A549 (cell line): ENCODE results near the gene MYLK2. TPM values are rescaled to one million over a fixed set of nuclear protein-coding genes. Genes with fewer than 3 reads are reported as not detected.
A peak's percentile ranks its signal among the peaks of the same experiment; 100 is the strongest.

Experiments
- ATAC-seq, 2 experiments: fragments of 200-7000 bp in 1 of 2; fragments of >200 bp in 1 of 2; cut with Nextera tagmentation in 1 of 2; cut with Tn5 transposase in 1 of 2; 3 replicates each; pipeline versions ENCODE4 v1.8.0 to v1.9.1; 2018 to 2020; ENCODE audit warnings: mild to moderate bottlenecking in 1 of 2, moderate library complexity in 1 of 2
- CTCF ChIA-PET: fragments of 300-600 bp; sonication (Branson Sonifier 250); formaldehyde crosslinking; extraction: SDS; loops from one replicate; lab custom pipeline; 2021; ENCODE audit warnings: antibody characterized with exemption, inconsistent platforms; lab: Yijun Ruan, JAX
- POLR2A ChIA-PET: fragments of 350-600 bp; formaldehyde crosslinking; extraction: SDS; loops from one replicate; lab custom pipeline; 2021; ENCODE audit warnings: antibody characterized with exemption, inconsistent platforms; lab: Yijun Ruan, JAX
- DNase-seq, 2 experiments: peaks; one replicate each; pipeline versions ENCODE4 v3.0.0 to v3.0.0-alpha.2; 2011 to 2016; ENCODE audit warnings: low read depth in 1 of 2, low spot score in 1 of 2
- FAIRE-seq: peaks from 2 replicates; lab custom pipeline; 2011; peaks lifted over from hg19 to GRCh38; lab: Jason Lieb, UNC
- H3K27ac ChIP-seq, 2 experiments: fragments of >200 bp; sonication (Bioruptor Twin); formaldehyde crosslinking; 3 replicates each; pipeline ENCODE4 v1.5.1; 2016 to 2017
- H3K4me1 ChIP-seq: fragments of >200 bp; sonication (Bioruptor Twin); formaldehyde crosslinking; 3 replicates; pipeline ENCODE4 v1.6.1; 2016
- H3K4me2 ChIP-seq: fragments of >200 bp; sonication (Bioruptor Twin); formaldehyde crosslinking; 3 replicates; pipeline ENCODE4 v1.6.1; 2016
- H3K4me3 ChIP-seq: fragments of >200 bp; sonication (Bioruptor Twin); formaldehyde crosslinking; 3 replicates; pipeline ENCODE4 v1.5.1; 2016
- H3K9me3 ChIP-seq: fragments of >200 bp; sonication (Bioruptor Twin); formaldehyde crosslinking; 3 replicates; pipeline ENCODE4 v1.6.1; 2016
- CEBPB ChIP-seq, 2 experiments: fragments of >200 bp in 1 of 2; sonication (Bioruptor Twin) in 1 of 2; formaldehyde crosslinking in 1 of 2; IDR thresholded peaks; 2 replicates each; pipeline ENCODE4 v1.6.1; 2012 to 2016
- CHD2 ChIP-seq: fragments of 150-350 bp; IDR thresholded peaks from 2 replicates; pipeline ENCODE4 v1.6.1; 2014; ENCODE audit warnings: low read length; ENCODE audit not compliant: partially characterized antibody
- EP300 ChIP-seq, 2 experiments: fragments of >200 bp; sonication (Bioruptor Twin); formaldehyde crosslinking; IDR thresholded peaks; 2 replicates in 1 of 2; 3 replicates in 1 of 2; pipeline ENCODE4 v1.6.1; 2016 to 2017
- FOSB ChIP-seq: fragments of 250-450 bp; sonication (Bioruptor Pico); IDR thresholded peaks from 2 replicates; pipeline ENCODE4 v1.5.0; 2020; ENCODE audit warnings: mild to moderate bottlenecking, moderate library complexity
- FOXS1 ChIP-seq: fragments of 250-450 bp; sonication (Bioruptor Pico); IDR thresholded peaks from 2 replicates; pipeline ENCODE4 v1.5.0; 2020; ENCODE audit warnings: mild to moderate bottlenecking, moderate library complexity
- HDAC2 ChIP-seq: fragments of 200-600 bp; sonication (generic); IDR thresholded peaks from 2 replicates; pipeline ENCODE4 v1.6.1; 2016
- HOXB5 ChIP-seq: fragments of 250-450 bp; sonication (Bioruptor Pico); IDR thresholded peaks from 2 replicates; pipeline ENCODE4 v1.5.0; 2020; ENCODE audit warnings: mild to moderate bottlenecking, moderate library complexity
- MAFK ChIP-seq: fragments of 450-650 bp; IDR thresholded peaks from 2 replicates; pipeline ENCODE4 v1.6.1; 2014; ENCODE audit not compliant: partially characterized antibody
- NPAS2 ChIP-seq: fragments of 250-450 bp; sonication (Bioruptor Pico); IDR thresholded peaks from 2 replicates; pipeline ENCODE4 v1.8.0; 2022; ENCODE audit warnings: mild to moderate bottlenecking, moderate library complexity, borderline replicate concordance
- NR3C1 ChIP-seq: fragments of >200 bp; sonication (Bioruptor Twin); formaldehyde crosslinking; IDR thresholded peaks from 3 replicates; pipeline ENCODE4 v1.6.1; 2017
- PHF8 ChIP-seq: fragments of 200-600 bp; sonication (generic); IDR thresholded peaks from 2 replicates; pipeline ENCODE4 v1.6.1; 2016; ENCODE audit warnings: low read depth, mild to moderate bottlenecking, antibody characterized with exemption, moderate library complexity, borderline replicate concordance
- POLR2A ChIP-seq: IDR thresholded peaks from 2 replicates; pipeline ENCODE4 v1.6.1; 2012; ENCODE audit warnings: mild to moderate bottlenecking, low read length
- RAD21 ChIP-seq, 2 experiments: fragments of >200 bp in 1 of 2; sonication (Bioruptor Twin) in 1 of 2; formaldehyde crosslinking in 1 of 2; IDR thresholded peaks in 1 of 2; conservative IDR thresholded peaks in 1 of 2; 2 replicates in 1 of 2; 3 replicates in 1 of 2; pipeline ENCODE4 v1.6.1; 2012 to 2018; ENCODE audit warnings: inconsistent platforms in 1 of 2
- RARB ChIP-seq: fragments of 250-450 bp; sonication (Bioruptor Pico); IDR thresholded peaks from 2 replicates; pipeline ENCODE4 v1.8.0; 2021; ENCODE audit warnings: mild to moderate bottlenecking, moderate library complexity
- RCOR1 ChIP-seq: fragments of 150-350 bp; IDR thresholded peaks from 2 replicates; pipeline ENCODE4 v1.6.1; 2014; ENCODE audit warnings: antibody characterized with exemption, low read length, low read depth
- RFX5 ChIP-seq: fragments of 450-650 bp; IDR thresholded peaks from 2 replicates; pipeline ENCODE4 v1.7.1; 2014; ENCODE audit warnings: antibody characterized with exemption, mild to moderate bottlenecking, moderate library complexity
- SMC3 ChIP-seq: fragments of >200 bp; sonication (Bioruptor Twin); formaldehyde crosslinking; IDR thresholded peaks from 3 replicates; pipeline ENCODE4 v1.6.1; 2018; ENCODE audit warnings: inconsistent platforms
- SREBF2 ChIP-seq: fragments of 450-650 bp; IDR thresholded peaks from 2 replicates; pipeline ENCODE4 v1.6.1; 2014; ENCODE audit warnings: mild to moderate bottlenecking, moderate library complexity
- WGBS: methylation state at CpG from one replicate; pipeline ENCODE4 v1.1.6; 2017; ENCODE audit errors: missing lambda C conversion rate; 5-methylcytosine and 5-hydroxymethylcytosine counted together
- polyA plus RNA-seq, 4 experiments: library from polyadenylated mRNA; depleted of rRNA in 3 of 4; stranded (reverse); fragments of >200 nt; fragmentation: RNase III in 1 of 4; extraction: RNeasy Plus Mini Kit Qiagen cat#74134 plus additional on column Dnase treatment in 1 of 4; gene quantifications; 2 replicates in 3 of 4; 3 replicates in 1 of 4; pipeline ENCODE4 v1.2.3, GENCODE V29; 2011 to 2017
- TF ChIP-seq, protein P1 (sequence below): fragments of >200 bp; sonication (Bioruptor Twin); formaldehyde crosslinking; IDR thresholded peaks from 3 replicates; pipeline ENCODE4 v1.5.1; 2016
- TF ChIP-seq, protein P2 (sequence below): fragments of 250-450 bp; sonication (Bioruptor Pico); IDR thresholded peaks from 2 replicates; pipeline ENCODE4 v1.5.0; 2021; ENCODE audit warnings: mild to moderate bottlenecking, moderate library complexity, borderline replicate concordance
- TF ChIP-seq, protein P3 (sequence below): fragments of 450-650 bp; IDR thresholded peaks from 2 replicates; pipeline ENCODE4 v1.6.1; 2014; ENCODE audit warnings: antibody characterized with exemption
- TF ChIP-seq, protein P4 (sequence below): fragments of >200 bp; sonication (Bioruptor Twin); formaldehyde crosslinking; IDR thresholded peaks from 3 replicates; pipeline ENCODE4 v1.6.1; 2016
- TF ChIP-seq, protein P5 (sequence below): fragments of 200-600 bp; sonication (generic); IDR thresholded peaks from 2 replicates; pipeline ENCODE4 v1.6.1; 2016; ENCODE audit warnings: antibody characterized with exemption, mild to moderate bottlenecking, moderate library complexity

The MYLK2 gene
- polyA plus RNA-seq, 2 of the 4 experiments (the other 2 are of a cell fraction), result 0.09 to 0.36 TPM

DNA sequence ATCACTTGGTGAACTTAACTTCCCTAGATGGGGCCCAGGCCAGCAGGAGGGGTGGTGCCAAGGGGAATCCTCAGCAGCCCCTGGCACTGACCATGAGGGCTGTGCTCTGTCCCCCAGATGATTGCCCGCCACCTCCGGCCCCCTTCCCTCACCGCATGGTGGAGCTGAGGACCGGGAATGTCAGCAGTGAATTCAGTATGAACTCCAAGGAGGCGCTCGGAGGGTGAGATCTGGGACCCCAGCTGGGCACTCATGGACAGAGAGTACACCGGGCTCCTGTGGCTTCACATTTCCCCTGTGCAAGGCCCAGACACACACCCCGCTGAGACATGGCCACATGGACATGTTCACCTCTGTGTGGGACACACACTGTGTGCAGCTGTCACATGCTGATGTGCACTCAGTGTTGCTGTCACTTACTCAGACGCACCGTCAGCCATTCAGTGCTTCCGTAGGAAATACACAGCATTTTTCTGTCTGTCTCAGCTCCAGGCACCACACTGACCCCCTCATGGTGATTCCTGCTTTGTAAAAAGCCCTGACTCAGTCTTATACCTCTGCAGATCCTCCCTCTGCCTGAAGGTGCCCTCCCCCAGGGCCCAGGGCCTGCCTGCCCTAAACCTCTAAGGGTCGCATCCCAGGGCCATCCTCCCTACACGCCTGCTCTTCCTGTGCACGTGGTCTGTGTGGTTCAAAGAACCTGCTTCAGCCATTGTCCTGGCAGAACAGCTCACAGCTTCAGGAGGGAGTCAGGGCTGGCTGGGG lies 4.4 kb downstream of the MYLK2 start:
- Histone ChIP-seq H3K27ac (peak overlapping the region; percentile 22 to 68; a peak in 4 of 6 replicates), H3K4me2 (no peak overlapping the region; the same call in 2 of the 3 replicates), H3K4me3 (no peak overlapping the region), H3K9me3 (no peaks in the 10 kb centered on the region), H3K4me1 (peaks cover 23% of the 10 kb centered on the region; the same call in 2 of the 3 replicates)
- 72% methylated on average over 14 of the region's 14 CpGs for WGBS
- FAIRE-seq (no peak), ATAC-seq (peak in 1 of 2 experiments; percentile 11; a peak in 3 of 6 replicates)
- ChIA-PET POLR2A (interaction anchor here (0.6 kb wide), 1 partner anchor 455 kb away, joined by 8 read pairs; no protein-coding TSS in a partner anchor), CTCF (interaction anchor here (0.5 to 6.8 kb wide), 68 partner anchors 9 to 955 kb away, joined by 3 to 133 read pairs (median 4); partner anchors contain the start of genes FOXS1 and PDRG1)
- TF ChIP-seq, protein P1, sequence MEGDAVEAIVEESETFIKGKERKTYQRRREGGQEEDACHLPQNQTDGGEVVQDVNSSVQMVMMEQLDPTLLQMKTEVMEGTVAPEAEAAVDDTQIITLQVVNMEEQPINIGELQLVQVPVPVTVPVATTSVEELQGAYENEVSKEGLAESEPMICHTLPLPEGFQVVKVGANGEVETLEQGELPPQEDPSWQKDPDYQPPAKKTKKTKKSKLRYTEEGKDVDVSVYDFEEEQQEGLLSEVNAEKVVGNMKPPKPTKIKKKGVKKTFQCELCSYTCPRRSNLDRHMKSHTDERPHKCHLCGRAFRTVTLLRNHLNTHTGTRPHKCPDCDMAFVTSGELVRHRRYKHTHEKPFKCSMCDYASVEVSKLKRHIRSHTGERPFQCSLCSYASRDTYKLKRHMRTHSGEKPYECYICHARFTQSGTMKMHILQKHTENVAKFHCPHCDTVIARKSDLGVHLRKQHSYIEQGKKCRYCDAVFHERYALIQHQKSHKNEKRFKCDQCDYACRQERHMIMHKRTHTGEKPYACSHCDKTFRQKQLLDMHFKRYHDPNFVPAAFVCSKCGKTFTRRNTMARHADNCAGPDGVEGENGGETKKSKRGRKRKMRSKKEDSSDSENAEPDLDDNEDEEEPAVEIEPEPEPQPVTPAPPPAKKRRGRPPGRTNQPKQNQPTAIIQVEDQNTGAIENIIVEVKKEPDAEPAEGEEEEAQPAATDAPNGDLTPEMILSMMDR, result no peak
- peak; percentile 36 for TF ChIP-seq MAFK
- TF ChIP-seq CHD2, result no peak
- TF ChIP-seq, all 56 proteins: peak for 1
- DNase-seq, result no peak

DNA sequence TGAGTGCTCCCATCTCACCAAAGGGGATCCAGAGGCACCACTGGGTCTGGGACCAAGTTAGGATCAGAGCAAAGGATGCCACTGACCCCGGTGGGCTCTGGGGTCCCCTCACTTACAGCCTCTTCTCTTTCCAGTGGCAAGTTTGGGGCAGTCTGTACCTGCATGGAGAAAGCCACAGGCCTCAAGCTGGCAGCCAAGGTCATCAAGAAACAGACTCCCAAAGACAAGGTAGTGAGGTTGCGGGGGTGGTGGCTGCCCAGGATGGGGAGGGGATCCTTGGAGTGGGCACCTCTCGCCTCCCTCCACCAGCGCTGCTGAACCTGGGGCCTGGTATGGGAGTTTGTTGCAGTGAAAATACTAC lies 4.9 kb downstream of the MYLK2 start:
- H3K27ac ChIP-seq, result peak overlapping the region; percentile 22 to 68; a peak in 3 of 6 replicates
- ATAC-seq (no peak), FAIRE-seq (no peak), DNase-seq (no peak)
- TF ChIP-seq RCOR1 (no peak), SMC3 (no peak), FOSB (no peak), POLR2A (no peak), HDAC2 (no peak), RAD21 (conservative IDR thresholded peaks at IDR 0.05 in 1 of 2, IDR thresholded peaks at IDR 0.05 in 1 of 2) (no peak), FOXS1 (no peak), NPAS2 (CRISPR knock-in tag) (no peak), NR3C1 (no peak), RFX5 (no peak), SREBF2 (no peak), EP300 (IDR thresholded peaks at IDR 0.05) (no peak), RARB (CRISPR knock-in tag) (no peak), HOXB5 (CRISPR knock-in tag) (no peak), PHF8 (no peak), CEBPB (IDR thresholded peaks at IDR 0.05) (no peak)
- TF ChIP-seq, protein P2, sequence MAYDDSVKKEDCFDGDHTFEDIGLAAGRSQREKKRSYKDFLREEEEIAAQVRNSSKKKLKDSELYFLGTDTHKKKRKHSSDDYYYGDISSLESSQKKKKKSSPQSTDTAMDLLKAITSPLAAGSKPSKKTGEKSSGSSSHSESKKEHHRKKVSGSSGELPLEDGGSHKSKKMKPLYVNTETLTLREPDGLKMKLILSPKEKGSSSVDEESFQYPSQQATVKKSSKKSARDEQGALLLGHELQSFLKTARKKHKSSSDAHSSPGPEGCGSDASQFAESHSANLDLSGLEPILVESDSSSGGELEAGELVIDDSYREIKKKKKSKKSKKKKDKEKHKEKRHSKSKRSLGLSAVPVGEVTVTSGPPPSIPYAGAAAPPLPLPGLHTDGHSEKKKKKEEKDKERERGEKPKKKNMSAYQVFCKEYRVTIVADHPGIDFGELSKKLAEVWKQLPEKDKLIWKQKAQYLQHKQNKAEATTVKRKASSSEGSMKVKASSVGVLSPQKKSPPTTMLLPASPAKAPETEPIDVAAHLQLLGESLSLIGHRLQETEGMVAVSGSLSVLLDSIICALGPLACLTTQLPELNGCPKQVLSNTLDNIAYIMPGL (CRISPR knock-in tag), result no peak
- TF ChIP-seq, protein P3, sequence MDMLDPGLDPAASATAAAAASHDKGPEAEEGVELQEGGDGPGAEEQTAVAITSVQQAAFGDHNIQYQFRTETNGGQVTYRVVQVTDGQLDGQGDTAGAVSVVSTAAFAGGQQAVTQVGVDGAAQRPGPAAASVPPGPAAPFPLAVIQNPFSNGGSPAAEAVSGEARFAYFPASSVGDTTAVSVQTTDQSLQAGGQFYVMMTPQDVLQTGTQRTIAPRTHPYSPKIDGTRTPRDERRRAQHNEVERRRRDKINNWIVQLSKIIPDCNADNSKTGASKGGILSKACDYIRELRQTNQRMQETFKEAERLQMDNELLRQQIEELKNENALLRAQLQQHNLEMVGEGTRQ, result no peak
- TF ChIP-seq, protein P4, sequence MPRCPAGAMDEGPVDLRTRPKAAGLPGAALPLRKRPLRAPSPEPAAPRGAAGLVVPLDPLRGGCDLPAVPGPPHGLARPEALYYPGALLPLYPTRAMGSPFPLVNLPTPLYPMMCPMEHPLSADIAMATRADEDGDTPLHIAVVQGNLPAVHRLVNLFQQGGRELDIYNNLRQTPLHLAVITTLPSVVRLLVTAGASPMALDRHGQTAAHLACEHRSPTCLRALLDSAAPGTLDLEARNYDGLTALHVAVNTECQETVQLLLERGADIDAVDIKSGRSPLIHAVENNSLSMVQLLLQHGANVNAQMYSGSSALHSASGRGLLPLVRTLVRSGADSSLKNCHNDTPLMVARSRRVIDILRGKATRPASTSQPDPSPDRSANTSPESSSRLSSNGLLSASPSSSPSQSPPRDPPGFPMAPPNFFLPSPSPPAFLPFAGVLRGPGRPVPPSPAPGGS, result no peak
- TF ChIP-seq, protein P5, sequence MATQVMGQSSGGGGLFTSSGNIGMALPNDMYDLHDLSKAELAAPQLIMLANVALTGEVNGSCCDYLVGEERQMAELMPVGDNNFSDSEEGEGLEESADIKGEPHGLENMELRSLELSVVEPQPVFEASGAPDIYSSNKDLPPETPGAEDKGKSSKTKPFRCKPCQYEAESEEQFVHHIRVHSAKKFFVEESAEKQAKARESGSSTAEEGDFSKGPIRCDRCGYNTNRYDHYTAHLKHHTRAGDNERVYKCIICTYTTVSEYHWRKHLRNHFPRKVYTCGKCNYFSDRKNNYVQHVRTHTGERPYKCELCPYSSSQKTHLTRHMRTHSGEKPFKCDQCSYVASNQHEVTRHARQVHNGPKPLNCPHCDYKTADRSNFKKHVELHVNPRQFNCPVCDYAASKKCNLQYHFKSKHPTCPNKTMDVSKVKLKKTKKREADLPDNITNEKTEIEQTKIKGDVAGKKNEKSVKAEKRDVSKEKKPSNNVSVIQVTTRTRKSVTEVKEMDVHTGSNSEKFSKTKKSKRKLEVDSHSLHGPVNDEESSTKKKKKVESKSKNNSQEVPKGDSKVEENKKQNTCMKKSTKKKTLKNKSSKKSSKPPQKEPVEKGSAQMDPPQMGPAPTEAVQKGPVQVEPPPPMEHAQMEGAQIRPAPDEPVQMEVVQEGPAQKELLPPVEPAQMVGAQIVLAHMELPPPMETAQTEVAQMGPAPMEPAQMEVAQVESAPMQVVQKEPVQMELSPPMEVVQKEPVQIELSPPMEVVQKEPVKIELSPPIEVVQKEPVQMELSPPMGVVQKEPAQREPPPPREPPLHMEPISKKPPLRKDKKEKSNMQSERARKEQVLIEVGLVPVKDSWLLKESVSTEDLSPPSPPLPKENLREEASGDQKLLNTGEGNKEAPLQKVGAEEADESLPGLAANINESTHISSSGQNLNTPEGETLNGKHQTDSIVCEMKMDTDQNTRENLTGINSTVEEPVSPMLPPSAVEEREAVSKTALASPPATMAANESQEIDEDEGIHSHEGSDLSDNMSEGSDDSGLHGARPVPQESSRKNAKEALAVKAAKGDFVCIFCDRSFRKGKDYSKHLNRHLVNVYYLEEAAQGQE, result no peak
- ChIA-PET POLR2A (no interaction called here), CTCF (interaction anchor here (1.2 to 6.8 kb wide), 17 partner anchors 10 to 282 kb away, joined by 3 to 133 read pairs (median 10); partner anchors contain the start of genes FOXS1 and PDRG1)
- peaks cover 23% of the 10 kb centered on the region; the same call in 2 of the 3 replicates for H3K4me1 ChIP-seq
- H3K4me2 ChIP-seq, result no peak overlapping the region
- no peaks in the 10 kb centered on the region for H3K9me3 ChIP-seq
- 73% methylated on average over 4 of the region's 4 CpGs for WGBS
- H3K4me3 ChIP-seq, result no peak overlapping the region
